8988T (cell line): ENCODE measurements around the gene NR4A1.
A peak's percentile ranks its signal among the peaks of the same experiment; 100 is the strongest.

Source experiments
- DNase-seq: peaks from one replicate; pipeline ENCODE4 v3.0.0; 2011

NR4A1 gene

GRCh38 chr12:52050758-52051541 lies at the start of gene NR4A1:
Gene NR4A1 (plus strand): TSS chr12:52051442. CDS start chr12:52054329, 2,887 bp downstream.
- peak; percentile 96 for DNase-seq

GRCh38 chr12:52003016-52003550 lies 48.2 kb upstream of the NR4A1 start:
- no peak for DNase-seq

GRCh38 chr12:52003591-52003990 lies 47.7 kb upstream of the NR4A1 start:
- DNase-seq, result no peak

GRCh38 chr12:52004042-52004648 lies 47.1 kb upstream of the NR4A1 start:
- DNase-seq, result peak; percentile 84

- no peak for DNase-seq
These were observed 45.9 kb upstream of the NR4A1 start for GRCh38 chr12:52005218-52005902.

DNA sequence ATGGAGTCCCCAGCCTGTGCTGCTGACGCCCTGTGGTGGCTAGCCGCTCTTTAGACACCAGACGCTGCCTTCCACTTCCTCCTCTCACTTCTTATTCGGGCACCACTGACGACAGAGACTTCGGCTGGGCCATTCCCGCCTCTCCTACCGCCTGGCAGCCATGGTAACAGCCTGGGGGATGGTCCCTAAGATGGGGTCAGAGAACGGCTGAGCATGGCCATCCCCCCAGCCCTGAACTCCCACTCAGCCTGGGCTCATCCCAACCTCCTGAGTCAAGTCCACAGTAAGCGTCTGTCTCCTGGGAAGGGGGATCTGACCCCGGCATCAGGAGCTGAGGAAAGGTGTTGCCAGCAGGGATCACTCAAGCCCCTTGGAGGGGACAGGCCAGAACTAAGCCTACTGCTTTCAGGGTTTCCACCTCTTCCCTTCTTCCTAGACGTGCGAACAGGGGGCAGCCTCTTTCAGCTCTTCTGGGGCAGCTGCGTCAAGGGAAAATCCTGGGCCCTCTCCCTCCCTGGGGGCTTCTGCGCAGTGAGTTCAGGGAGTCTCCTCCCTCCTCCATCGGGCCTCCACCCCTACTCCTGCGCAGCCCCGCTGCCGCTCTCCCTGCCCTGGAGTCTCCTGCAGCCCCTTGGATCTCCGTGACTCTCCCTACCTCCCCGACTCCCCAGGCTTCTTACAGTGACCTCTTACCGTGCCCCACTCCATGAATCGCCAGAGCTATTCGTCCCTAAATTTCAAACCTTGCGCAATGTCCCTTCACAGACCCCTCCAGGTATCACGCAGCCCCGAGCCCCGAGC lies 45.1 kb upstream of the NR4A1 start:
- DNase-seq, result no peak

- DNase-seq, result no peak
These were observed 44.5 kb upstream of the NR4A1 start, which contains the start of gene TAMALIN for GRCh38 chr12:52006726-52007157. Gene TAMALIN (plus strand): TSS chr12:52006946. CDS start chr12:52007020, 74 bp downstream.

DNA sequence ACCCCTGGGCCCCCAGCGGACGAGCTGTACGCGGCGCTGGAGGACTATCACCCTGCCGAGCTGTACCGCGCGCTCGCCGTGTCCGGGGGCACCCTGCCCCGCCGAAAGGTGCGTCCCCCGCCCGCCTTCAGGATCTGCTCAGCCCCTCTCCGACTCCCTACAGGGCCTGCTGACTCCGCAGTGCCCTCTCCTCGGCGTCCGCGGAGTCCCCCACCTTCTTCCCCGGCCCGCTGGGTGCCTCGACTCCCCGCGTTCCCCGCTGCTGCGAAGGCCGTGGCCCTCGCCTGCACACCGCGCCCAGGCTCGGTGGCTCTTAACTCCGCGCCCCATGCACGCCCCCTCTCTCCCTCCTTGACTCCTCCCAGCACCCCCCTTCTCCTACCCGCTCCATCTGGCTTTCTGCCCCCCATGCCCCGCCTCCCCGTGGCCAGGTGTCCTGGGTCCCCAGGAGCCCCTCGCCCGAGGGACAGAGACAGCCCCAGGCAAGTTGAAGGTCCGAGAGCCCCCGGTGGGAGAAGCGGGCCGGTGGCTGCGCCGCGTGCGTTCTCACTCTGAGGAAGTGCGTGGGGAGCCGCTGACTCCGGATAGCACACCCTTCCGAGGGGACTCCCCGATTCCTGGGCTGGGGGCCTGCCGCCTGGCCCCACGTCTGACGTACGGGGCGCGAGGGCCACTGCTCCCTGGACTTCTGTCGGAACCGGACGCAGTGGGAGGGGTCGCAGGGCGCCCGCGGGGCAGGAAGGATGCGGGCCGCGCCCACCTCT lies 43.9 kb upstream of the NR4A1 start:
- no peak for DNase-seq

DNA sequence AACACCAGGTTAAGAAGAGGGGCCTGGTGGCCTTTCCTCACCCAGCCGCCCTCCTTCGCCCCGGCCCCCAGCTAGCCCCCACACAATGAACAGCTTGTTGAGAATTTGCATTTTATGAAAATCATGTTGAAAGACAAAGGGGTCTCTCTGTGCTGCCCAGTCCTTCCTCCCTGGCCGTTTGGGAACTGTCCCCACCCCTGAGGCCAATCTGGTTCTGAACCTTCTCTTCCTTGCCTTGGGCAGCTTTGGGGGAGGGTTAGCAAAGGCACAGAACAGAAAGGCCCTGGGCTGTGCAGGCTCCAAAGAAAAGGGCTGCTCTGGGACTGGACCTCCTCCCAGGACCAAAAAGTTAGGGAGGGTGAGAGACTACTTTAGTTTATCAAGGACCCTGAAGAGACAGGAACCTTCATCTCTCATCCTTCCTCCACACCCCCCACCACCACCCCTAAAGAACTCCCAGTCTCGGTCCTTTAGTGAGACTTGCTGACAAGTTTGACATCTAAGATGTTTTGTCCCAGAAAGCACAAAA lies 43.2 kb upstream of the NR4A1 start:
- DNase-seq, result no peak

GRCh38 chr12:52009081-52009751 lies 42.0 kb upstream of the NR4A1 start:
- no peak for DNase-seq

DNA sequence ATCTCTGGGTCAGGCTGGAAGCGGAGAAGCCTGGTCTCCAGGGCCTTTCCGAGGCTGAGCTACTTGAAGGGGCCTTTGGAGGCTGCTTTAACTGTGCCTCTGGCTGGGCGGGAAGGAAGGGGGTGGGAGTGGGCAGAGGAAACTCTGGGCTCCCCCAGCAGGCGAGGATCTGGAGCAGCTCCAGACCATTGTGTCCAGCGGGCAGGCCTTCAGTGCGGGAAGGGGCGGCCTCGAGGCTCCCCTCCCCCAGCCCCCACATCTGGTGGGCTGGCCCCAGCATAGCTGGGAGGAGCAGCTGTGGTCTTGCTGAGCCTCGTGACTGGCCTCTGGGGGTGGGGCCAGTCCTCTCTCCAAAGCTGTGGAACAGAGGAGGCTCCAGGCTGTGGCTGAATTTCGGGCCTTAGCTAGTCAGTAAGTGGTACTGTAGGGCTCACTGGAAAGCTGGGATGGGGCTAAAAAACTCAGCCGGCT lies 41.1 kb upstream of the NR4A1 start:
- no peak for DNase-seq

DNA sequence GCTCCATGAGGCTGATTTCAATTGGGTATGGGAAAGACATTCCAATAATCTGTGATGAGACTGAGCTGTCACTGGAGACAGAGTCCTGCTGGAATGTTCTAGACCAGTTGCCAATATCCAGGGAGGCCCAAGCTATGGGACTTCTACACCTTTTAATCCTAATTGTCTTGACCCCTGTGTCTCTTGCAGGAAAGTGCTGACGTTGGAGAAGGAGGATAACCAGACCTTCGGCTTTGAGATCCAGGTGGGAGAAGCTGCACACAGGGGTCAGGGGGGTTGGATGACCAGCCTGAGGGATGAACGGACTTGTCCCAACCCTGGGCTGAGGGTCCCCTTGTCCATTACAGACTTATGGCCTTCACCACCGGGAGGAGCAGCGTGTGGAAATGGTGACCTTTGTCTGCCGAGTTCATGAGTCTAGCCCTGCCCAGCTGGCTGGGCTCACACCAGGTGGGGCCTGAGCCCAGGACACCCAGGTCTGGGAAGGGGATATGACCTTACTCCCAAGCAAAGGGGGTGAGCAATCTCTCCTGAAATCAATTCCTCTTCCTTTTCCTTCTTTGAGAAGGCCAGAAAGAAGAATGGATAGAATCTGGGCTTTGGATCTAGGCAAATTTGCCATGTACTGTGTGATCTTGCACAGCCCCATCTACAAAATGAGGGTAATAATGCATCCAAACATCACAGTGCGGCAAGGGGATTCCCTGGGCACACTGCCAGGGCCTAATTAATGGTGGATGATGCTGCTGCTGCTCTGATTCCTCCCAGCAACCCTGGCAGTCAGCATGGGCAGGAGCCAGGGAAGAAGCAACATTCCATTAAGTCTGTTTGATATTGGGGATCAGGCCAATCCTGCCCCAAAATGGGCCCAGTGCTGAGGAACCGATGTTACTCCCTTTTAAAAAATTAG lies 40.3 kb upstream of the NR4A1 start:
- DNase-seq, result no peak

GRCh38 chr12:52011602-52012214 lies 39.5 kb upstream of the NR4A1 start:
- DNase-seq, result no peak

GRCh38 chr12:52013626-52014310 lies 37.5 kb upstream of the NR4A1 start:
- DNase-seq, result no peak

GRCh38 chr12:52014567-52015530 lies 36.4 kb upstream of the NR4A1 start:
- no peak for DNase-seq

DNA sequence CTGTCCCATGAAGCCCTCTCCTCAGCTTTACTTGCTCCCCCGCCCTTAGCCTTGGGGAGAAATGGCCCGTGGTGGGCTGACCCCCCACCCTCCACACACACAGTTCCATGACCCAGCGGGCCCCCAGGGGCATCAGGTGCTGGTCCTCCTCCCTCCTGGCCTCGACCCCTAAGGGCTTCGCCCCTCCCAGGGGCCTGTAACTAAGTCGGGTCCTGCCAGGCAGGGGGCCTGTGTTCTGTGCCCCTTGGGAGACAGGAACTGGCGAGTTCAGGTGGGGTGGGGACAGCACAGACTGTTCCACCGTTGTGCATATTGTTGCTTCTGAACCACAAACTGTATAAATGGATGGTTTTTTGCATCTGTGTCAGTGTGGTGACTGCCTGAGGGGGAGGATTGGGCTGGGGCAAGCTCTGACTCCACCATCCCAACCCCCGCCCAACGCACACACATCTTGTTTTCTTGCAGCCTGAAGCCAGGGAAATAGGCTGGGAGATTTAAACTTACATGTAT lies 35.7 kb upstream of the NR4A1 start:
- no peak for DNase-seq

- no peak for DNase-seq
These were observed 32.7 kb upstream of the NR4A1 start for GRCh38 chr12:52018433-52019112.
